8988T (cell line): ENCODE results near the gene LGI4.
"Not testable (repeated sequence)": the region's sequence is repeated elsewhere in the genome, so short reads cannot be mapped to it uniquely, and the experiment has no call there.

Experiments used
- DNase-seq: peaks from one replicate; pipeline ENCODE4 v3.0.0; 2011

LGI4 gene

GRCh38 chr19:35160629-35161433 is 26.0 kb upstream of the LGI4 start:
- DNase-seq: no peak

GRCh38 chr19:35159606-35160005 is 24.7 kb upstream of the LGI4 start:
- no peak for DNase-seq

GRCh38 chr19:35157431-35157830 is 22.6 kb upstream of the LGI4 start:
- DNase-seq: no peak

GRCh38 chr19:35156673-35157014 is 21.8 kb upstream of the LGI4 start:
- no peak for DNase-seq

GRCh38 chr19:35155981-35156672 is 21.3 kb upstream of the LGI4 start:
- DNase-seq: no peak

GRCh38 chr19:35155441-35155840 is 20.6 kb upstream of the LGI4 start:
- no peak for DNase-seq

- DNase-seq: peak; percentile 85
Measured at GRCh38 chr19:35154525-35155406, 19.9 kb upstream of the LGI4 start, which contains the start of gene FXYD5. Gene FXYD5, plus strand, starts transcription at chr19:35154735. Its CDS starts 816 bp downstream, at chr19:35155551.

GRCh38 chr19:35153701-35154524 is 19.1 kb upstream of the LGI4 start:
- DNase-seq: peak; percentile 87

GRCh38 chr19:35153129-35153522 is 18.3 kb upstream of the LGI4 start:
- not testable (repeated sequence) for DNase-seq

GRCh38 chr19:35151273-35152065 is 16.6 kb upstream of the LGI4 start:
- DNase-seq: no peak

GRCh38 chr19:35150445-35150844 is 15.6 kb upstream of the LGI4 start:
- no peak for DNase-seq

- DNase-seq: no peak
Measured at GRCh38 chr19:35149463-35149862, 14.6 kb upstream of the LGI4 start.

GRCh38 chr19:35146746-35147459 is 12.0 kb upstream of the LGI4 start:
- DNase-seq: no peak

GRCh38 chr19:35144600-35145436 is 10.0 kb upstream of the LGI4 start:
- peak; percentile 84 for DNase-seq

GRCh38 chr19:35144259-35144599 is 9.4 kb upstream of the LGI4 start:
- no peak for DNase-seq

GRCh38 chr19:35143818-35144217 is 9.0 kb upstream of the LGI4 start:
- no peak for DNase-seq

GRCh38 chr19:35143231-35143715 is 8.4 kb upstream of the LGI4 start, which contains the start of gene FXYD7:
Gene FXYD7, plus strand, starts transcription at chr19:35143255. Its CDS starts 79 bp downstream, at chr19:35143334.
- no peak for DNase-seq

- peak; percentile 81 for DNase-seq
Measured at GRCh38 chr19:35142606-35143230, 7.9 kb upstream of the LGI4 start.
